Esophagus squamous epithelium (tissue), 4 donors: ENCODE results near the gene LURAP1L.

Source experiments
- CTCF ChIP-seq, 6 experiments: fragments of 450-650 bp in 4 of 6; fragments of 200-600 bp in 2 of 6; sonication (generic) in 2 of 6; IDR thresholded peaks; one replicate each; pipeline ENCODE4 v1.5.1; 2016 to 2019; ENCODE audit warnings: antibody characterized with exemption in 6 of 6, mild to moderate bottlenecking in 4 of 6, moderate library complexity in 4 of 6
- POLR2A ChIP-seq, 4 donors: fragments of 450-650 bp; IDR thresholded peaks; one replicate each; pipeline ENCODE4 v1.6.1; 2017; ENCODE audit warnings: antibody characterized with exemption in 4 of 4, mild to moderate bottlenecking in 4 of 4, moderate library complexity in 3 of 4

- TF ChIP-seq POLR2A (IDR thresholded peaks at IDR 0.05) (no peak), CTCF (IDR thresholded peaks at IDR 0.05) (no peak)
Observed at GRCh38 chr9:12771891-12772290, 2.9 kb upstream of the LURAP1L start.
